ENCODE results near the gene ABLIM2. TPM values are rescaled to one million over a fixed set of nuclear protein-coding genes. Genes with fewer than 3 reads are reported as not detected.

Gene ABLIM2
- total and polyA plus RNA-seq, 2 donors (not counting 1 experiment from before 2014, with no cell fraction given): 3.3 to 79.0 TPM

DNA sequence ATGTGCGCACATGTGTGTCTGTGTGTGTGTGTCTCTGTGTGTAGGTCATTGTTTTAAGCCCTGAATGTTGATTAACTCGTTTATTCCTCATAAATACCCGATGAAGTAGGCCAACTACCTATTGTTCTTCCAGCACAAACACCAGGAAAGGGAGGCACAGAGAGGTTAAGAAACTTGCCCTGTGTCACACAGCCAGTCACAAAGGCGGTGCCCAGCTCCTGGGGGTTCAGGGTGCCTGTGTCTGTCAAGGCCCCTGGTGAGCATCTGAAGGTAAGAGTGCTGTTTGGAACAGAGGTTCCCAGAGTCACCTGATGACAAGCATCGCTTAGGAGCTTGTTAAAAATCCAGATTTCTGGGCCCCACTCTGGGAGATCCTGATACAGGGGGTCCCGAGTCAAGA, 22.5 kb upstream of the ABLIM2 start:
- ChIA-PET CTCF (interaction anchor here (2.1 kb wide), 1 partner anchor 8 kb away, joined by 9 read pairs; no protein-coding TSS in a partner anchor), POLR2A (interaction anchor here (1.1 to 1.2 kb wide), 2 partner anchors 9 to 18 kb away, joined by 4 to 5 read pairs; partner anchors contain the start of gene SH3TC1)
- DNase-seq (no peak), ATAC-seq (ENCODE audit: low read depth) (no peak)
- Mint-ChIP-seq H3K4me3 (no peak overlapping the region), H3K9me3 (ENCODE audit: insufficient read depth) (no peaks in the 10 kb centered on the region), H3K27me3 (peaks cover 2% of the 10 kb centered on the region), H3K4me1 (peaks cover 4% of the 10 kb centered on the region), H3K27ac (peak overlapping the region; percentile 47)
- intact Hi-C loops (cut with micrococcal nuclease): no loop called here
- H3K79me2 ChIP-seq (ENCODE audit: control insufficient read depth, insufficient read depth, low read length): no peaks in the 10 kb centered on the region
- no peaks in the 10 kb centered on the region for H4K20me1 ChIP-seq (ENCODE audit: control insufficient read depth, insufficient read depth, low read length, poor library complexity, severe bottlenecking)
- no peak overlapping the region for H2AFZ ChIP-seq (ENCODE audit: insufficient read depth, low read depth, low read length, poor library complexity, severe bottlenecking)
- TF ChIP-seq, protein P1, sequence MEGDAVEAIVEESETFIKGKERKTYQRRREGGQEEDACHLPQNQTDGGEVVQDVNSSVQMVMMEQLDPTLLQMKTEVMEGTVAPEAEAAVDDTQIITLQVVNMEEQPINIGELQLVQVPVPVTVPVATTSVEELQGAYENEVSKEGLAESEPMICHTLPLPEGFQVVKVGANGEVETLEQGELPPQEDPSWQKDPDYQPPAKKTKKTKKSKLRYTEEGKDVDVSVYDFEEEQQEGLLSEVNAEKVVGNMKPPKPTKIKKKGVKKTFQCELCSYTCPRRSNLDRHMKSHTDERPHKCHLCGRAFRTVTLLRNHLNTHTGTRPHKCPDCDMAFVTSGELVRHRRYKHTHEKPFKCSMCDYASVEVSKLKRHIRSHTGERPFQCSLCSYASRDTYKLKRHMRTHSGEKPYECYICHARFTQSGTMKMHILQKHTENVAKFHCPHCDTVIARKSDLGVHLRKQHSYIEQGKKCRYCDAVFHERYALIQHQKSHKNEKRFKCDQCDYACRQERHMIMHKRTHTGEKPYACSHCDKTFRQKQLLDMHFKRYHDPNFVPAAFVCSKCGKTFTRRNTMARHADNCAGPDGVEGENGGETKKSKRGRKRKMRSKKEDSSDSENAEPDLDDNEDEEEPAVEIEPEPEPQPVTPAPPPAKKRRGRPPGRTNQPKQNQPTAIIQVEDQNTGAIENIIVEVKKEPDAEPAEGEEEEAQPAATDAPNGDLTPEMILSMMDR (IDR thresholded peaks at IDR 0.05): no peak
- no peak for TF ChIP-seq EZH2 (IDR thresholded peaks at IDR 0.05; ENCODE audit: borderline replicate concordance, insufficient read depth, low read depth, low read length, poor library complexity, severe bottlenecking)
- H3K27me3 ChIP-seq (replicated peaks in 1 of 4; ENCODE audit: control extremely low read depth in 1 of 4, control insufficient read depth in 3 of 4, insufficient read depth in 4 of 4, low read length in 3 of 4): no peaks in the 10 kb centered on the region
- no peak overlapping the region for H3K4me3 ChIP-seq (ENCODE audit: control extremely low read depth in 1 of 5, extremely low read depth in 1 of 5, insufficient read depth in 1 of 5, low read depth in 2 of 5, low read length in 4 of 5)
- H3K36me3 ChIP-seq (replicated peaks in 1 of 2; ENCODE audit: control extremely low read depth in 1 of 2, control insufficient read depth in 1 of 2, extremely low read depth in 1 of 2, insufficient read depth in 2 of 2, low read length in 1 of 2): no peaks in the 10 kb centered on the region
- no peak overlapping the region for H3K9ac ChIP-seq (ENCODE audit: low read length)
- no peaks in the 10 kb centered on the region for H3K4me1 ChIP-seq (ENCODE audit: control insufficient read depth in 2 of 2, insufficient read depth in 2 of 2, low read length in 2 of 2)
- 100% methylated on average over 4 of the region's 6 CpGs for WGBS (ENCODE audit: insufficient coverage)
- no peak overlapping the region for H3K4me2 ChIP-seq (replicated peaks; ENCODE audit: low read depth, low read length, poor library complexity, severe bottlenecking)
- no peak overlapping the region for H3K27ac ChIP-seq (ENCODE audit: low read length in 2 of 2)
- no peaks in the 10 kb centered on the region for H3K9me3 ChIP-seq (ENCODE audit: control extremely low read depth in 1 of 3, control insufficient read depth in 2 of 3, insufficient read depth in 1 of 3, low read length in 2 of 3)

DNA sequence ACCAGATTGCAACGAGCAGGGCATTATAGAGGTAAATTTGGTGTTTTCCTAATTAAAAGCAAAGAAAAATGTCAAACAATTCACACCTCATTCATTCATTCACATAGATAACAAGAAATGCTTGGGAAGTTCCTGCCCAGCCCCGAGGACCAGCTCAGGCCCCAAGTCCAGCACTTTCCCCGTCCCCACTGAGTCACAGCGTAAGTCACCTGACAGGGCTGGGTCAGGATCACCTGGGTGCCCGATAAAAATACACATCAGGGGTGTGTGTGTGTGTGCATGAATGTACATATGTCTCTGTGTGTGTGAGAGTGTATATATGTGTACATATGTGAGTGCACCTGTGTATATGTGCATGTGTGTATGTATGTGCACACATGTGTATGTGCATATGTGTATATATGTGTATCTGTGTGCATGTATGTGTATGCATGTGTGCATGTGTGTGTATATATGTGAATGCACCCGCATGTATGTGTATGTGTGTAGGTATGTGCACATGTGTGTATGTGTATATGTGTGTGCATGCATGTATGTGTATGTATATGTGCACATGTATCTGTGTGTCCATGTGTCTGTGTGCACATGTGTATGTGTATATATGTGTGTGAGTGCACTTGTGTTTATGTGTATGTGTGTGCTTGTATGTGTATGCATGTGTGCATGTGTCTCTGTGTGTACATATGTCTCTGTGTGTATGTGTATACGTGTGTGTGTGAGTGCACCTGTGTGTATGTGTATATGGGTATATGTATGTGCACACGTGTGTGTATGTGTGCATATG, 21.9 kb upstream of the ABLIM2 start:
- Mint-ChIP-seq H3K9me3 (ENCODE audit: insufficient read depth) (no peaks in the 10 kb centered on the region), H3K27ac (peak overlapping the region; percentile 47), H3K4me3 (no peak overlapping the region), H3K27me3 (no peaks in the 10 kb centered on the region), H3K4me1 (peaks cover 4% of the 10 kb centered on the region)
- H3K4me3 ChIP-seq (ENCODE audit: control extremely low read depth in 1 of 5, extremely low read depth in 1 of 5, insufficient read depth in 1 of 5, low read depth in 2 of 5, low read length in 4 of 5): no peak overlapping the region
- no peaks in the 10 kb centered on the region for H3K27me3 ChIP-seq (replicated peaks in 1 of 4; ENCODE audit: control extremely low read depth in 1 of 4, control insufficient read depth in 3 of 4, insufficient read depth in 4 of 4, low read length in 3 of 4)
- WGBS (ENCODE audit: insufficient coverage): 90% methylated on average over 7 of the region's 8 CpGs
- no peaks in the 10 kb centered on the region for H4K20me1 ChIP-seq (ENCODE audit: control insufficient read depth, insufficient read depth, low read length, poor library complexity, severe bottlenecking)
- peaks cover 0 to 6% (median 0%) of the 10 kb centered on the region in 3 donors for H3K9me3 ChIP-seq (ENCODE audit: control extremely low read depth in 1 of 3, control insufficient read depth in 2 of 3, insufficient read depth in 1 of 3, low read length in 2 of 3)
- H3K9ac ChIP-seq (ENCODE audit: low read length): no peak overlapping the region
- no peaks in the 10 kb centered on the region for H3K4me1 ChIP-seq (ENCODE audit: control insufficient read depth in 2 of 2, insufficient read depth in 2 of 2, low read length in 2 of 2)
- no peak for ATAC-seq (ENCODE audit: low read depth)
- CTCF ChIA-PET: interaction anchor here (1.0 to 2.1 kb wide), 3 partner anchors 8 to 27 kb away, joined by 3 to 9 read pairs (median 4); no protein-coding TSS in a partner anchor
- no peak overlapping the region for H2AFZ ChIP-seq (ENCODE audit: insufficient read depth, low read depth, low read length, poor library complexity, severe bottlenecking)
- no peak for DNase-seq
- H3K27ac ChIP-seq (ENCODE audit: low read length in 2 of 2): no peak overlapping the region
- H3K79me2 ChIP-seq (ENCODE audit: control insufficient read depth, insufficient read depth, low read length): no peaks in the 10 kb centered on the region
- H3K36me3 ChIP-seq (replicated peaks in 1 of 2; ENCODE audit: control extremely low read depth in 1 of 2, control insufficient read depth in 1 of 2, extremely low read depth in 1 of 2, insufficient read depth in 2 of 2, low read length in 1 of 2): no peaks in the 10 kb centered on the region
- intact Hi-C loops (cut with micrococcal nuclease): no loop called here
- TF ChIP-seq, protein P1 (IDR thresholded peaks at IDR 0.05): no peak
- TF ChIP-seq EZH2 (IDR thresholded peaks at IDR 0.05; ENCODE audit: borderline replicate concordance, insufficient read depth, low read depth, low read length, poor library complexity, severe bottlenecking): no peak
- POLR2A ChIA-PET: interaction anchor here (0.9 to 1.2 kb wide), 2 partner anchors 8 to 12 kb away, joined by 4 to 5 read pairs; no protein-coding TSS in a partner anchor
- H3K4me2 ChIP-seq (replicated peaks; ENCODE audit: low read depth, low read length, poor library complexity, severe bottlenecking): no peak overlapping the region
